Dendritic cell treated with granulocyte-macrophage colony-stimulating factor and Interleukin-4, amounts not matched to agents 40 ng/mL and 50 ng/mL, for 4 days (primary cell): Measurements from ENCODE around the gene DOCK10.

ENCODE experiments used
- H3K27ac Mint-ChIP-seq: one replicate; pipeline ENCODE4 v1.8.0; 2022; ENCODE audit warnings: mild to moderate bottlenecking, mixed read lengths
- H3K27me3 Mint-ChIP-seq: one replicate; pipeline ENCODE4 v1.8.0; 2022; ENCODE audit warnings: mild to moderate bottlenecking, mixed read lengths
- H3K36me3 Mint-ChIP-seq: one replicate; pipeline ENCODE4 v1.8.0; 2022; ENCODE audit warnings: low read depth, mixed read lengths
- H3K4me1 Mint-ChIP-seq: one replicate; pipeline ENCODE4 v1.8.0; 2022; ENCODE audit warnings: low read depth, mixed read lengths
- H3K4me3 Mint-ChIP-seq: one replicate; pipeline ENCODE4 v1.8.0; 2022; ENCODE audit warnings: mild to moderate bottlenecking, moderate library complexity, mixed read lengths
- H3K9me3 Mint-ChIP-seq: one replicate; pipeline ENCODE4 v1.8.0; 2022; ENCODE audit warnings: mixed read lengths
- intact Hi-C: fragments of 100-400 bp; cut with micrococcal nuclease; formaldehyde crosslinking; loops from one replicate; pipeline ENCODE4 v1.15.0; 2022

DOCK10 gene

DNA sequence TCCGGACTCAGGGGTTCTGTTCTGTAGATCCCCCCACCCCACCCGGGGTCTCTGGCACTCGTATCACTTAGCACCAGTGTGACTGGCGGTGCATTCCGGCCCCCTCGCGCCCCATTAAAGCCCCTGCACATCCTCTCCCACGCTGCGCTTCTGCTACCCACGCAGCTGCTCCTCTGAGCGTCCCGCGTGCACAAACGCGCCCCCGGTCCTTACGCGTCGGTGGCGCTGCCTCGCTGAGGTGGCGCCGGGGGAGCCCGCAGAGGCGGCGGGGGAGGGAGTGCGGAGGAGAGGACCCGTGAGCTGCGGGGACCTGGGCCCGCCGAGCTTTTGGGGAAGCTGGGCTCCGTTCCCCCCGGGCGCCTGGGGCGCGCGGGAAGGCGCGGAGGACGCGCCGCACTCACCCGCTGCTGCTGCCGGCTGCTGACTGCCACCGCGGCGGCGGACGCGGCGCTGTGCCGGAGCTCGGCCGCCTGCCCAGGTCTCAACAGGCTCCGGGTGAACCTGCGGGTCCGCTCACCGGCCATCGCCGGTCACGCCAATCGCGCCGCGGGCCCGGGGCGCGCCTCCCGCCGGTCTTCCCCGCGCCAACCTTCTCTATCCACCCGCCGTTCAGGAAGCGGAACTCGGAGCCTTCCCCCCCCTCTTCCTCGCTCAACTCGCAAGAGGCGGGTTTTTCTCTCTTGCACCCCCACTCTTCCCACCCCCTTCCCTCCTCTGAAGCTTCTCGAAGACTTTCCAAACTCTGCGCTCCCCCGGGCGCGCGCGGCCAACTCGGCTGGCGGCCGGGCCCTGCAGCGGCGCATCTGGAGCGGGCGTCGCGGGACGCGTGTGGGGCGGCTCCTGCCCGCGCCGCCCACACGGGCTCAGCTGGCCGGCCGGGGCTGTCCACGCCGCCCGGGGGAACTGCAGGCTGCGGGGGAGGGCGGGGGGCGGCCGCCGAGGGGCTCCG lies at the start of gene DOCK10:
TSS of gene DOCK10 (minus strand) at position 618 of the 949 bp plus-strand sequence. CDS start at position 524, 94 bp downstream.
- Mint-ChIP-seq H3K27ac (peak within 1 kb of the TSS; percentile 98), H3K36me3 (peaks cover 47% of the 10 kb centered on the region), H3K4me1 (peaks cover 50% of the 10 kb centered on the region), H3K27me3 (peaks cover 15% of the 10 kb centered on the region), H3K9me3 (no peaks in the 10 kb centered on the region), H3K4me3 (peak within 1 kb of the TSS; percentile 88)
- intact Hi-C loops = loop anchor here (5.0 kb wide), 2 partner anchors 35 to 70 kb away; no protein-coding TSS in a partner anchor

DNA sequence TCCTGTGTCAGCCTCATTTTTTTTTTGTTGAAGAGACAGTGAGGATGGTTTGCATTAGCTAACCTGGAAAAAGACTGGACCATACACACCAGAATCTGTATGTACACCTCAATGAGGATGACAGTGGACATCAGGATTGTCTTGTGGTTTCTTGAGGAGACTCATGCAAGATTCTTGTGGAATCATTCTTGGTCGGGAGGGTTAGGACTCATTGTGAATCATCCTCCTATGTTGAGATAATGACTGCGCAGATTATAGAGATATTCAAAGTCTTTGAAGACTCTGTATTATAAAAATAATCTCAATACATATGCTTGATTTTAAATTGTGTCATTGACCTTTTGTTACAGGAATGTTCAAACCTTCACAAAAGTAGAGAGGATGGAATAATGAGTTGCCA lies 49.1 kb upstream of the DOCK10 start:
- peaks cover 7% of the 10 kb centered on the region for H3K4me1 Mint-ChIP-seq
- intact Hi-C loops = no loop called here
- H3K27me3 Mint-ChIP-seq = no peaks in the 10 kb centered on the region
- H3K36me3 Mint-ChIP-seq = no peaks in the 10 kb centered on the region
- H3K9me3 Mint-ChIP-seq = no peaks in the 10 kb centered on the region
- no peak overlapping the region for H3K4me3 Mint-ChIP-seq
- no peak overlapping the region for H3K27ac Mint-ChIP-seq

DNA sequence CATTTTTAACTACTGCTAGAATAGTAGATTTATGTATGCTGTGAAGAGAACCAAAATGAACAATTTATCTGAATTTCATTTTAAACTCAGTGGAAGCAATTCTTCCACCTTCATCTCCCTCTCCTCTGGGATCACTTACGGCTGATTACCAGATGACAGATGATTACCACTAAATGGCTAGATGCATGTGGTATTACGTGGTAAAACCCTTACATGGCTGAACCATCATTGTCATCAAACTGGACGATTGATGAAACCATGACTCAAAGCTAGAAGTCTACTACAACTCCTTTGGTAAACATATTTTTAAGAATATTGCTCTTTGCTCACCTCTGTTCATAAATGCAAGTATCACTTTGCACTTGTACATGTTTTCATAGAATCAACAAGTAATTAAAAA lies 48.5 kb upstream of the DOCK10 start:
- no peaks in the 10 kb centered on the region for H3K9me3 Mint-ChIP-seq
- no peaks in the 10 kb centered on the region for H3K36me3 Mint-ChIP-seq
- peaks cover 7% of the 10 kb centered on the region for H3K4me1 Mint-ChIP-seq
- no peaks in the 10 kb centered on the region for H3K27me3 Mint-ChIP-seq
- no peak overlapping the region for H3K4me3 Mint-ChIP-seq
- intact Hi-C loops = no loop called here
- no peak overlapping the region for H3K27ac Mint-ChIP-seq

DNA sequence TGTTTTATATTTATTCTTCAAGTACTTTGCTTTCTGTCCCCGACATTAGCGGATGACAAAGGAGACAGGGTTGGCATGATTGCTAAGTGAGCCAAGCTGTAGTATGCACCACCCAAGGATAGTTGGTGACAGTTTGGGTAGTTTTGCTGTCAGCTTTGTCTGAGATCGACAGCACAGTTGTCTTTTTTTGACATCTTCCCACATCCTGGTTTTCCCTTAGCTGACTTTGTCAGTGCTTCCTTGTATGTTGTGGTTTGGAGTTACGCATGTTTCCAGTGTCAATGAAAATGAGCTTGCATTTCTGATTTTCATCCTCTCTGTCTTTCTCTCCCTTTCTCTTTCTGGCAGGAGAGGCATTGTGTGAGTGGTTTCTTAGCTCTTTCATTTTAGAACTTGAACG lies 44.6 kb upstream of the DOCK10 start:
- H3K27ac Mint-ChIP-seq = no peak overlapping the region
- peaks cover 14% of the 10 kb centered on the region for H3K4me1 Mint-ChIP-seq
- H3K36me3 Mint-ChIP-seq = no peaks in the 10 kb centered on the region
- H3K9me3 Mint-ChIP-seq = no peaks in the 10 kb centered on the region
- intact Hi-C loops = no loop called here
- H3K4me3 Mint-ChIP-seq = no peak overlapping the region
- no peaks in the 10 kb centered on the region for H3K27me3 Mint-ChIP-seq

DNA sequence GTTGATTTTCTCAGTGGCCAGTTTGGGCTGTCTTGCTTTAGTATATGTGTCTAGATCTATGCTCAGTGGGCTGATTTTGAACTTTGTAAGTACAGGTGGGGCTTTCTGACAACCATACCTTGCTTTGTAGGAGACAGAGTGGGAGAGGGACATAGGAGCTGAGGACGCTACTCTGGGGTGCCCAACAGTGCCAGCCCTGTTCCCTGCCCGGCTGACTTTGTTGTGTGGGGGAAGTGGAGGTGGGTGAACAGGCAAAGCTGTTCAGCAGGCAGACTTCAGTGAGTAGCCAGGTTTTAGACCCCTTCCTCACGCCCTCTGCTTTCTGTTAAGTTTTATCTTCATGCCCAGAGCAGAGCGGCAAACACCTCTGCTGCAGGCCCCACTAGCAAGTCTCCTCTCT lies 44.2 kb upstream of the DOCK10 start:
- H3K27me3 Mint-ChIP-seq = no peaks in the 10 kb centered on the region
- no peaks in the 10 kb centered on the region for H3K36me3 Mint-ChIP-seq
- no peak overlapping the region for H3K27ac Mint-ChIP-seq
- intact Hi-C loops = no loop called here
- no peaks in the 10 kb centered on the region for H3K9me3 Mint-ChIP-seq
- no peak overlapping the region for H3K4me3 Mint-ChIP-seq
- peaks cover 19% of the 10 kb centered on the region for H3K4me1 Mint-ChIP-seq

DNA sequence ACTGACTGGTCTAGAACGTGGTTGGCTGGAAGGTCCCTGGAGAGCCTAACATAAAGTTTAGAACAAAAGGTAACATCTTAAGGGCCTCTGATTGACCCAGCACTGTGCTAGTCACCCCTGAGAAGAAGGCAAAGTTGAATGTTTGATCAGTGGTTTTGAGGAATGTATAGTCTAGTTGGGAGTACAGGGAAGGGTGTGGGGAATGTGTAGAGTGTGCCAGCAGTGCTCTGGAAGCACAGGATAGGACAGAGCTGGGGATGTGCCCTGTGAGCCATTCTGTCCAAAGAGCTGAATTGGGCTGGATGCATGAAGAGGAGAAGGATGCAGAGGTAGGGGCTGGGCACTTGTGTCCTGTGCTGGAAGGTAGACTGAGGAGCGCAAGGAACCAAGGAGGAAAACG lies 41.0 kb upstream of the DOCK10 start:
- Mint-ChIP-seq H3K4me1 (peaks cover 26% of the 10 kb centered on the region), H3K9me3 (no peaks in the 10 kb centered on the region), H3K36me3 (no peaks in the 10 kb centered on the region), H3K27ac (no peak overlapping the region), H3K4me3 (no peak overlapping the region), H3K27me3 (no peaks in the 10 kb centered on the region)
- intact Hi-C loops = no loop called here

DNA sequence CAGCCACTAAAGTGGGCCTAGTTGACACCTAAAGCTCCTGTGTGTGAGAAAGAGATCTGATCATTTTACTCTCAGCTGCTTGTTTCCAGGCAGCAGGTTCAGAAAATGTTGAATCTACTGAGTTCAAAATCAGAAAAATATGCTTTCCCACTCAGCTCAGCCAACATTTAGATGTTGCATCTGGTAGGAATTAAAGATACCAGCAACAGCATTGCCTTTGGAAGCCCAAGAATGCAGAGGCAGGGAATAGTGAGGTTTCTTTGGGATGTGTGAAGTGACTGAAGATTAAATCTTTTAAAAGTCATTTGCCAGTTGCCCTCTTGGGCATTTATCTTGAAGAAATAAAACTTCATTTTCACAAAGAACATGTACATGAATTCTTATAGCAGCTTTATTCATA lies 33.9 kb upstream of the DOCK10 start:
- H3K36me3 Mint-ChIP-seq = no peaks in the 10 kb centered on the region
- H3K27me3 Mint-ChIP-seq = peaks cover 3% of the 10 kb centered on the region
- no peak overlapping the region for H3K4me3 Mint-ChIP-seq
- intact Hi-C loops = no loop called here
- peaks cover 26% of the 10 kb centered on the region for H3K4me1 Mint-ChIP-seq
- no peaks in the 10 kb centered on the region for H3K9me3 Mint-ChIP-seq
- H3K27ac Mint-ChIP-seq = no peak overlapping the region

DNA sequence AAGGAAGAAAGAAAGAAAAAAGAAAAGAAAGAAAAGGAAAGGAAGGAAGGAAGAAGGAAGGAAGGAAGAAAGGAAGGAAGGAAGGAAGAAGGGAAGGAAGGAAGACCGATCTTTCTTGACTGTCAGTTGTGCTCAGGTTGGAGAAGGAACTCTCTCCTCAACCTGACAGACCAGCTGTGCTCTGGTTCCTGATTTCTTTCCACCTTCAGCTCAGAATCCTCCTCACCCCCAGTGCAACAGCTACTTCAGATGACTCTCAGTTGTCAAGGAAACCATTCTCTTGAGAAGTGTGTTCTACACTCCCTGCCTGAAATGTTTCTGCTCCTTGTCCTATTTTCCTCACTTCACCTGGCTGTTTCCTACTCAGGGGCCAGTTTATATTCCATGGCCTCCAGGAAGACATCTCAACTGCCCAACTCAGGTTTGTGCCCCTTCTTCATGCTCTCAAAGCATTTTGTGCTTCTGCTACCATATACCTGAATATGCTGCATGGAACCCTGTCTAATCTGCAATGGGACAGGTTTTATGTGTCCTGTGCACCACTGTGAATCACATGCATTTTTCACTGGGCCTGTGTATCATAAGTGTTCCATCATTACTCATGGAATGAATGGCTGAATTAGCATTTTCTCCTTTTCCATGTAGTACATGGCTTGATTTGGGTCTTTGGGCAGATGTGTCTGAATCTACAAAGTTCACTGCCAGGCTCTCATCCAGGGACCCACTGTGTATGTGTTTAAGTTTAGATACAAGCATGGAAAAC lies 32.8 kb upstream of the DOCK10 start:
- Mint-ChIP-seq H3K4me1 (peaks cover 35% of the 10 kb centered on the region), H3K9me3 (no peaks in the 10 kb centered on the region), H3K36me3 (no peaks in the 10 kb centered on the region), H3K27me3 (peaks cover 3% of the 10 kb centered on the region), H3K27ac (no peak overlapping the region), H3K4me3 (no peak overlapping the region)
- intact Hi-C loops = loop anchor here (5.0 kb wide), 1 partner anchor 32 kb away; no protein-coding TSS in a partner anchor

DNA sequence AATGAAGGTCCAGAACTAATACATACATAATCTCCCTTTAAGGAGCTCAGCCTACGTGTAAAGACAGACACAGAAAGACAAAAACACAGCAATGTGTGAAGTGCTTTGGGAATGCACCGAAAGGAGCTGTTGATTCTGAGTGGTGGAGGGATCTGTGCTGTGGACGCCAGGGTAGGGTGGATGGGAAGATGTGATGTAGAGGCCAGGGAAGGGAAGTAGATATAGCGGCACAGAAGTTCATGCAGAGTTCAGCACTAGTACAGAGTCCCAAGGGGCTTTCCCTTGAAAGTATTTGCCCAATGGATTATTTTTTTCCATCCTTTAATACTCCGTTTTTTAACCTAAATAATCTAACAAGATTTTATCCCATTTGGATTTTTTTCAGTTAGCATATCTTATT lies 32.1 kb upstream of the DOCK10 start:
- intact Hi-C loops = loop anchor here (5.0 kb wide), 1 partner anchor 33 kb away; no protein-coding TSS in a partner anchor
- Mint-ChIP-seq H3K4me1 (peaks cover 34% of the 10 kb centered on the region), H3K27ac (no peak overlapping the region), H3K4me3 (no peak overlapping the region), H3K27me3 (peaks cover 3% of the 10 kb centered on the region), H3K36me3 (no peaks in the 10 kb centered on the region), H3K9me3 (no peaks in the 10 kb centered on the region)

DNA sequence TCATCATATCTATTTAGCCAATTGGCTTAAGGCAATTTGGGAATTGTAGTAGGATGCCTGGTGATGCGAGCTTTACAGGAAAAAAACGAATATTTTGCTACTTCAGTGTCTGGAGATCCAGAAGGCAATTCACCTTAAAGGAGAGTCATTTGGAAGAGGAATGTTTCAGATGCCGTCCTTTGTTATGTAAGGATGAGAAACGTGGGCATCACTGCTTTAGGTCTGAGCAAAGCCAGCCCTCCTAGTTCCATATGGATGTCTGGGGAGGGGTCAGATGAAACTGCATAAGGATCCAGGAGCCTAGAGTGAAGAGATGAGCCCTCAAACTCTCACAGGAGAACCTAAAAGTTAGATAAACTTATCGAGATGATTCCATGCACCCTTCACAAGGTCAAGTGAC lies 30.9 kb upstream of the DOCK10 start:
- Mint-ChIP-seq H3K4me3 (no peak overlapping the region), H3K9me3 (peaks cover 8% of the 10 kb centered on the region), H3K27me3 (peaks cover 3% of the 10 kb centered on the region), H3K36me3 (peaks cover 7% of the 10 kb centered on the region), H3K27ac (no peak overlapping the region), H3K4me1 (peaks cover 42% of the 10 kb centered on the region)
- intact Hi-C loops = loop anchor here (5.0 kb wide), 1 partner anchor 34 kb away; no protein-coding TSS in a partner anchor

DNA sequence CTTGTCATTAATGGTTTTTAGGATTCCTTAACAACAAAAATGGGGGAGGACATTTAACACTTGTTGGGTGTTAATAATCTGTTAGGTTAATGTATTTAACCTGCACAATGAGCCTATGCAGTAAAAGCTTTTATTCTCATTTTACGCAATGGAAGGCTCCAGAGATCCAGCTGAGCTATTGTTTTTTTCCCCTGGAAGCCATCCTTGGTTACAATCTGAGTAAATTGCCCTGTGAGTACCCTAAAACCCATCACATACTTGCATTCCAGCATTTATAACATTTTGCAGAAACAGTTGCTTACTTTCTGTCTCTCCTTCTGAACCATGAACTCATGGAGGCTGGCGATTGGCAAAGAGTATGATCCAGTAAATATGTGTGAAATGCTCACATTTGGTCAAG lies 30.2 kb upstream of the DOCK10 start:
- intact Hi-C loops = loop anchor here (5.0 kb wide), 1 partner anchor 35 kb away; no protein-coding TSS in a partner anchor
- peaks cover 42% of the 10 kb centered on the region for H3K4me1 Mint-ChIP-seq
- H3K9me3 Mint-ChIP-seq = peaks cover 15% of the 10 kb centered on the region
- H3K27ac Mint-ChIP-seq = no peak overlapping the region
- no peak overlapping the region for H3K4me3 Mint-ChIP-seq
- H3K36me3 Mint-ChIP-seq = peaks cover 12% of the 10 kb centered on the region
- peaks cover 3% of the 10 kb centered on the region for H3K27me3 Mint-ChIP-seq

DNA sequence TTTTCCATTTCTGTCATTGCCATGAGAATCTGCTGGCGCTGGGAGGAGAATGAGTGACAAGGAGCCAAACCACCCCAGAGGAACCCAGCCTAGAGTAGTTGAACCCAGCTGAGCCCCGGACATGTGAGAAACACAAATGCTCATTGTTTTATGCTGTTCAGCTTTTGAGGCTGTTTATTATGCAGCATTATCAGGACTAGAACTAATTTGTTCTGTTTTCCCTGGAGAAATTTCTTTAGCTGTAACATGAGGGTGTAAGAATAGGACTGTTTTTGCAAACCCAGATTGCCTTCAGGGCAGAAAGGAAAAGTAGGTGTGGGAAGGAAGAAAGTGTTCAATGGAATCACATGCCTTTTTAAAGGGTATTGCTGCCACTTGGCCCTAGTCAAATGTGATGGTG lies 28.5 kb upstream of the DOCK10 start:
- H3K27me3 Mint-ChIP-seq = peaks cover 3% of the 10 kb centered on the region
- no peak overlapping the region for H3K4me3 Mint-ChIP-seq
- H3K36me3 Mint-ChIP-seq = peaks cover 15% of the 10 kb centered on the region
- H3K4me1 Mint-ChIP-seq = peaks cover 36% of the 10 kb centered on the region
- peaks cover 32% of the 10 kb centered on the region for H3K9me3 Mint-ChIP-seq
- intact Hi-C loops = loop anchor here (5.0 kb wide), 1 partner anchor 36 kb away; no protein-coding TSS in a partner anchor
- H3K27ac Mint-ChIP-seq = peak overlapping the region; percentile 67

DNA sequence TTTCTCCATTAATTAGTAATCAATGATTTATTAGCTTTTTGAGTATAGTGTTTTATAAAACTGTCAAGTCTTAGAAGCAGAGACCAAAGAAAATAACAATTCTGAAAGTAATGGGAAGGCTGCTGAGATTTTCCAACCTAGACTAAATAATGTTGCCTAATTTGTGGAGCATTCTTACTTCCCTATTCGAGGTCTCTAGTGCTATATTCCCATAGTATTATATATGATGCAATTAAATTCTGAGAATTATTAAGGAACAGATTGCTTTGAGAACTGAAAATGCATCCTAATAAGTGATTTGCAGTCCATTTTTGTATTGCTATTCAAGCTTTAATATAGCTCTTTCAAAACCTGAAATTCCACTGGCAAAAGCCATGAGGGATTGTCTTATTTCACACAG lies 27.7 kb upstream of the DOCK10 start:
- H3K36me3 Mint-ChIP-seq = peaks cover 15% of the 10 kb centered on the region
- H3K9me3 Mint-ChIP-seq = peaks cover 34% of the 10 kb centered on the region
- intact Hi-C loops = loop anchor here (5.0 kb wide), 1 partner anchor 37 kb away; no protein-coding TSS in a partner anchor
- peak overlapping the region; percentile 67 for H3K27ac Mint-ChIP-seq
- H3K27me3 Mint-ChIP-seq = peaks cover 3% of the 10 kb centered on the region
- peaks cover 33% of the 10 kb centered on the region for H3K4me1 Mint-ChIP-seq
- H3K4me3 Mint-ChIP-seq = peak overlapping the region; percentile 9

DNA sequence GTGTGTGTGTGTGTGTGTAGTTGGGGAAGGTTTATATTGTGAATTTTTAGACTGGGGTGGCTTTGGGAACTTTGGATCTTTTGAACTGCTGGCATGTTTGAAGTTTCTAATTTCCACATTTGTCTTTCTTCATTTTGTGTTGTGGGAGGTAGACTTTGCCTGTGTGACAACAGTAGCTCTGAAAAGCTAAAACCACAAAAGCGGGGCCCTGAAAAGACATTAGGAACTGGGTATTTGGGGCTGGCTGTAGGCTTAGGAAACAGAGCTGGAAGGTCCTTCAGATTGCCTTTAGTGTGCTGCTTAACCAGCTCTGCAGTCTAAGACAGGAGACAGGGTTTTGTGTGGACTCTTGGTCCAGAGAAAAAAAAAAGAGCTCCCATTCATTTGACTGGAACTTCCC lies 27.2 kb upstream of the DOCK10 start:
- Mint-ChIP-seq H3K4me3 (no peak overlapping the region), H3K4me1 (peaks cover 31% of the 10 kb centered on the region), H3K27me3 (peaks cover 3% of the 10 kb centered on the region), H3K36me3 (peaks cover 15% of the 10 kb centered on the region), H3K27ac (peak overlapping the region; percentile 67), H3K9me3 (peaks cover 39% of the 10 kb centered on the region)
- intact Hi-C loops = no loop called here
